Calu3 (cell line): ENCODE data around the gene NTRK1. TPM values are rescaled to one million over a fixed set of nuclear protein-coding genes. Genes with fewer than 3 reads are reported as not detected.

Experiments used
- BruUV-seq: library from RNA; stranded (reverse); fragments of 400-500 nt; replicated peaks from 2 replicates; lab custom pipeline; 2021; lab: Mats Ljungman, UMichigan
- CTCF ChIA-PET: fragments of 300-600 bp; sonication (Branson Sonifier 250); formaldehyde crosslinking; loops from one replicate; lab custom pipeline; 2022; ENCODE audit warnings: antibody characterized with exemption; lab: Charles Lee
- DNase-seq: peaks from one replicate; pipeline ENCODE4 v3.0.0; 2022
- H3K27ac Mint-ChIP-seq: one replicate; pipeline ENCODE4 v1.8.0; 2022; ENCODE audit warnings: mixed read lengths; ENCODE audit not compliant: unreplicated experiment
- H3K27me3 Mint-ChIP-seq: one replicate; pipeline ENCODE4 v1.8.0; 2022; ENCODE audit warnings: mixed read lengths; ENCODE audit not compliant: unreplicated experiment
- H3K36me3 Mint-ChIP-seq: one replicate; pipeline ENCODE4 v1.8.0; 2022; ENCODE audit warnings: mild to moderate bottlenecking, moderate library complexity, mixed read lengths; ENCODE audit not compliant: insufficient read depth, unreplicated experiment
- H3K4me1 Mint-ChIP-seq: one replicate; pipeline ENCODE4 v1.8.0; 2022; ENCODE audit warnings: mild to moderate bottlenecking, low read depth, mixed read lengths; ENCODE audit not compliant: unreplicated experiment
- H3K4me3 Mint-ChIP-seq: one replicate; pipeline ENCODE4 v1.8.0; 2022; ENCODE audit warnings: mild to moderate bottlenecking, low read depth, moderate library complexity, mixed read lengths; ENCODE audit not compliant: unreplicated experiment
- H3K9me3 Mint-ChIP-seq: one replicate; pipeline ENCODE4 v1.8.0; 2022; ENCODE audit warnings: low read depth, mixed read lengths; ENCODE audit not compliant: unreplicated experiment
- CTCF ChIP-seq: fragments of 200-600 bp; IDR thresholded peaks from one replicate; pipeline ENCODE4 v1.8.0; 2022; ENCODE audit warnings: antibody characterized with exemption; ENCODE audit not compliant: unreplicated experiment
- intact Hi-C: fragments of 100-400 bp; cut with micrococcal nuclease; formaldehyde crosslinking; loops from one replicate; pipeline ENCODE4 v1.10.0; 2022; ENCODE audit not compliant: unreplicated experiment
- total RNA-seq: library from RNA; stranded (reverse); gene quantifications from 2 replicates; pipeline ENCODE4 v1.2.3, GENCODE V29; 2022

The NTRK1 gene
- total RNA-seq, 1 experiment from 2014 or later: not detected

GRCh38 chr1:156881101-156881500, 20.4 kb downstream of the NTRK1 start:
- peaks cover 100% of the 10 kb centered on the region for H3K27me3 Mint-ChIP-seq
- no peak overlapping the region for H3K4me3 Mint-ChIP-seq
- H3K4me1 Mint-ChIP-seq: no peaks in the 10 kb centered on the region
- TF ChIP-seq CTCF: no peak
- no peaks in the 10 kb centered on the region for H3K9me3 Mint-ChIP-seq
- CTCF ChIA-PET: interaction anchor here (0.9 to 1.3 kb wide), 2 partner anchors 9 to 47 kb away, joined by 3 read pairs; no protein-coding TSS in a partner anchor
- intact Hi-C loops: no loop called here
- BruUV-seq: no TSS peak
- no peak overlapping the region for H3K27ac Mint-ChIP-seq
- no peaks in the 10 kb centered on the region for H3K36me3 Mint-ChIP-seq
- DNase-seq: no peak

- DNase-seq: no peak
- Mint-ChIP-seq H3K9me3 (no peaks in the 10 kb centered on the region), H3K27ac (no peak overlapping the region), H3K36me3 (no peaks in the 10 kb centered on the region), H3K27me3 (peaks cover 100% of the 10 kb centered on the region), H3K4me3 (no peak overlapping the region), H3K4me1 (no peaks in the 10 kb centered on the region)
- no TSS peak for BruUV-seq
- no peak for TF ChIP-seq CTCF
- CTCF ChIA-PET: interaction anchor here (0.9 to 1.3 kb wide), 2 partner anchors 9 to 46 kb away, joined by 3 read pairs; no protein-coding TSS in a partner anchor
- intact Hi-C loops: no loop called here
These were observed 21.0 kb downstream of the NTRK1 start for GRCh38 chr1:156881663-156882062.

GRCh38 chr1:156882543-156882942, 21.9 kb downstream of the NTRK1 start:
- H3K4me3 Mint-ChIP-seq: no peak overlapping the region
- CTCF ChIA-PET: no interaction called here
- no peaks in the 10 kb centered on the region for H3K36me3 Mint-ChIP-seq
- no peak overlapping the region for H3K27ac Mint-ChIP-seq
- intact Hi-C loops: no loop called here
- BruUV-seq: no TSS peak
- H3K27me3 Mint-ChIP-seq: peaks cover 100% of the 10 kb centered on the region
- H3K9me3 Mint-ChIP-seq: no peaks in the 10 kb centered on the region
- H3K4me1 Mint-ChIP-seq: no peaks in the 10 kb centered on the region
- no peak for DNase-seq
- TF ChIP-seq CTCF: no peak

- no peak for TF ChIP-seq CTCF
- CTCF ChIA-PET: interaction anchor here (0.5 kb wide), 1 partner anchor 161 kb away, joined by 5 read pairs; no protein-coding TSS in a partner anchor
- peaks cover 100% of the 10 kb centered on the region for H3K27me3 Mint-ChIP-seq
- H3K4me1 Mint-ChIP-seq: no peaks in the 10 kb centered on the region
- H3K4me3 Mint-ChIP-seq: no peak overlapping the region
- DNase-seq: no peak
- no peak overlapping the region for H3K27ac Mint-ChIP-seq
- intact Hi-C loops: no loop called here
- no peaks in the 10 kb centered on the region for H3K36me3 Mint-ChIP-seq
- BruUV-seq: no TSS peak
- no peaks in the 10 kb centered on the region for H3K9me3 Mint-ChIP-seq
These were observed 23.3 kb downstream of the NTRK1 start for GRCh38 chr1:156883919-156884318.
